Measurements from ENCODE around the gene POU4F3.

The POU4F3 gene

GRCh38 chr5:146327989-146328388, 10.7 kb upstream of the POU4F3 start:
- no peak for TF ChIP-seq CTCF (IDR thresholded peaks at IDR 0.05; ENCODE audit: extremely low read depth, missing control alignments)
- DNase-seq (ENCODE audit: low spot score), result no peak

GRCh38 chr5:146329697-146330096, 8.9 kb upstream of the POU4F3 start:
- no peak for TF ChIP-seq CTCF (IDR thresholded peaks at IDR 0.05; ENCODE audit: extremely low read depth, missing control alignments)
- DNase-seq (ENCODE audit: low spot score), result no peak

GRCh38 chr5:146331423-146331822, 7.2 kb upstream of the POU4F3 start:
- no peak for TF ChIP-seq CTCF (IDR thresholded peaks at IDR 0.05; ENCODE audit: extremely low read depth, missing control alignments)
- no peak for DNase-seq (ENCODE audit: low spot score)

DNA sequence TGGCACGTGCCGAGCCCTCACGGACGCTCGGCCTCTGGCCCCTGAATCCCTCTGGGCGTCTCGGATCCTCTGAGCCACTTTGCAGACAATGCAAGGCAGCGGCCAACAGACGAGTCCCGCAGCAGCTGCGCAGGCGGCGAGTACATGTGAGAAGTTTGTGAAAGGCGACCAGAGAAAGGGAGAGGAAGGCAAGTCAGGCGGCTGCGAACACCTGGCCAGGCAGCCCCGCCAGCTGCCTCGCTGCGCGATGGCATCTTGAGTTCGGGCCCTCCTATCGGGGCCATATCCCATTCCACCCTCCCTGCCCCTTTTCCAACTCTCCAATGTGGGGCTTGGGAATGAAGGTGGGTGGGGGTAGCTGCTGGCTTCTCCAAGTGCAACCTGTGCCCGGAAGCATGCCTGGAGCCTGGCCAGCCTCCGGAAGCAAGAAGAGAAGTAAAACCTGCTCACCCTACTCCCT, 4.5 kb upstream of the POU4F3 start:
- DNase-seq (ENCODE audit: low spot score), result no peak
- no peak for TF ChIP-seq CTCF (IDR thresholded peaks at IDR 0.05; ENCODE audit: extremely low read depth, missing control alignments)

DNA sequence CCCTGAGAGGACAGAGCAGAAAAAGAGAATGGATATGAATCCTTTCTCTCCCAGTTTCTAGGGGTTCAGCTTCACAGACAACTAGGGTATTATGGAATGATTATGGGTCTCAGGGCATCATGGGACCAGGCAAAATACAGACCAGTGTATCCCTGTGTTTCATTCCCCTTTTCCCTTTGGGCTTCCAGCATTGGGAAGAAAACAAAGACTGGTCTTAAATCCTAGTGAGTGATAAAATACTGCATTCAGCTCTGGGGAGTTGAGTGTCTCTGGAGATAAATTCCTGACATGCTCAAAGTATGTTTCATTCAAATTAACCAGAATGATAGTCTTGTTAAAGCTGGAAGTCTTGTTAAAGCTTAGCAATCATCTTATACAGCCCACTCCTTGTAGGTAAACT, 2.4 kb upstream of the POU4F3 start:
- no peak for TF ChIP-seq CTCF (IDR thresholded peaks at IDR 0.05; ENCODE audit: extremely low read depth, missing control alignments)
- DNase-seq (ENCODE audit: low spot score), result no peak

DNA sequence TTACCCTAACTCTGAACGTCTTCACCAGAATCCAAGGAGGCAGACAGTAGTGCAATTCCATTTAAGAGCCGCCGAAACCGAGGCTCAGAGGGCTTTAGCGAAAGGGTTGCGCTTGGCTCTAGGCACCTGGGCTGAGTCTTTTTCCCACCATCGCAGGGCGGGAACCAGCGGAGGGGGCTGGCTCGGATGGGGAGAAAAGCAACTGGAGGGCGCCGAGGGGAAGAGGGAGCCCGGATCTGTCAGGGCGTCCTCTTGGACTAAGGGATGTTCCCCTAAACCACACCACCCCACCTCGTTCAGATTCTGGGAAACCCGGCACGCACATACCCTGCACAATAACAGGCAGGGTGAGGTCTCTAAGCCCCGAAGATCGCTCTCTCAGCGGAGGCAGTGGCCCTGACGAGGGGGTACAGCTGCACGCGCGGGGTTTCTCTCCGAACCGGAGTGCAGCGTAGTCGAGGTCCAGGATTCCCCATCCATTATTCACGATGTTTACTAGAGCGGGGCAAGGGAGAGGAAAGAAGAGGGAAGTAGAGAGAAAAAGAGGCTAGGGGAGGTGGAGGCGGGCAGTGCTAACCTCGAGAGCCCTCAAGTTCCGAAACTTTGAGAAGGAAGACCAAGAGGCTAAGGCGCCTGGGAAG, 1.3 kb upstream of the POU4F3 start:
- DNase-seq (ENCODE audit: low spot score), result no peak
- TF ChIP-seq CTCF (IDR thresholded peaks at IDR 0.05; ENCODE audit: extremely low read depth, missing control alignments), result no peak

- no peak for DNase-seq (ENCODE audit: low spot score)
- no peak for TF ChIP-seq CTCF (IDR thresholded peaks at IDR 0.05; ENCODE audit: extremely low read depth, missing control alignments)
These were observed 711 bp upstream of the POU4F3 start for GRCh38 chr5:146337928-146338327.

Measured in GM20000 (cell line).